HCT116 (cell line): ENCODE measurements around the gene MYO3B. TPM values are rescaled to one million over a fixed set of nuclear protein-coding genes. Genes with fewer than 3 reads are reported as not detected.

Source experiments
- ATAC-seq: fragments of 200-7000 bp; cut with Tn5 transposase; 2 replicates; pipeline ENCODE4 v1.9.1; 2020; ENCODE audit warnings: mild to moderate bottlenecking, moderate library complexity
- BruUV-seq: library from RNA; stranded (reverse); fragments of 400-500 nt; replicated peaks from 2 replicates; lab custom pipeline; 2021; lab: Mats Ljungman, UMichigan
- CTCF ChIA-PET: fragments of 300-600 bp; sonication (Branson Sonifier 250); formaldehyde crosslinking; loops from one replicate; lab custom pipeline; 2021; ENCODE audit warnings: antibody characterized with exemption; lab: Charles Lee
- POLR2A ChIA-PET: fragments of 300-600, 350-600 bp; sonication (Branson Sonifier 250); formaldehyde crosslinking; loops from one replicate; lab custom pipeline; 2021; ENCODE audit warnings: antibody characterized with exemption; lab: Charles Lee
- RAD21 ChIA-PET, 2 experiments: fragments of 300-600 bp; sonication (Branson Sonifier 250); formaldehyde crosslinking; loops; one replicate each; lab custom pipeline; 2023; ENCODE audit warnings: low total read pairs in 2 of 2; ENCODE audit not compliant: uncharacterized antibody in 2 of 2, unreplicated experiment in 2 of 2, low non-redundant PET in 1 of 2; lab: Charles Lee
- DNase-seq: peaks from one replicate; pipeline ENCODE4 v3.0.0-alpha.2; 2010; ENCODE audit warnings: low read depth, low spot score
- H2AFZ ChIP-seq: fragments of 200-600 bp; shearing (Covaris generic), sonication (generic); 2 replicates; pipeline ENCODE4 v1.6.1; 2017; ENCODE audit warnings: low read depth, mixed run types, mixed read lengths, antibody characterized with exemption, low read length; ENCODE audit not compliant: poor library complexity, severe bottlenecking
- H3K27ac ChIP-seq: 2 replicates; pipeline ENCODE4 v1.5.1; 2012; ENCODE audit warnings: low read depth, low read length
- H3K27me3 ChIP-seq: fragments of 200-600 bp; sonication (generic); 2 replicates; pipeline ENCODE4 v1.6.1; 2016; ENCODE audit warnings: mixed run types, low read length, mixed read lengths; ENCODE audit not compliant: insufficient read depth
- H3K36me3 ChIP-seq, 2 experiments: fragments of 200-500 bp in 1 of 2; fragments of 200-600 bp in 1 of 2; sonication (Bioruptor generic) in 1 of 2; sonication (generic) in 1 of 2; 2 replicates each; pipeline versions ENCODE4 v1.5.1 to v1.6.1; 2014 to 2016; ENCODE audit warnings: low read length in 2 of 2, inconsistent platforms in 1 of 2, mixed read lengths in 1 of 2, mixed run types in 1 of 2; ENCODE audit not compliant: insufficient read depth in 2 of 2, control insufficient read depth in 1 of 2
- H3K4me1 ChIP-seq, 2 experiments: fragments of 200-600 bp in 1 of 2; sonication (generic) in 1 of 2; 2 replicates each; pipeline versions ENCODE4 v1.5.1 to v1.6.1; 2012 to 2017; ENCODE audit warnings: low read length in 2 of 2, inconsistent platforms in 1 of 2, mild to moderate bottlenecking in 1 of 2, mixed read lengths in 1 of 2, mixed run types in 1 of 2, moderate library complexity in 1 of 2; ENCODE audit not compliant: insufficient read depth in 2 of 2, control insufficient read depth in 1 of 2
- H3K4me2 ChIP-seq: fragments of 200-600 bp; sonication (generic); 2 replicates; pipeline ENCODE4 v1.6.1; 2017; ENCODE audit warnings: mixed run types, low read length, mixed read lengths
- H3K4me3 ChIP-seq, 2 experiments: fragments of 200-600 bp in 1 of 2; sonication (generic) in 1 of 2; replicated peaks in 1 of 2; 2 replicates each; pipeline ENCODE4 v1.5.1; 2011 to 2016; ENCODE audit warnings: low read length in 2 of 2, control low read depth in 1 of 2, low read depth in 1 of 2, mild to moderate bottlenecking in 1 of 2, mixed read lengths in 1 of 2, mixed run types in 1 of 2
- H3K79me2 ChIP-seq: fragments of 200-600 bp; sonication (generic); 2 replicates; pipeline ENCODE4 v1.6.1; 2017; ENCODE audit warnings: mild to moderate bottlenecking, mixed run types, low read length, moderate library complexity, mixed read lengths; ENCODE audit not compliant: insufficient read depth
- H3K9ac ChIP-seq: fragments of 200-600 bp; sonication (generic); 2 replicates; pipeline ENCODE4 v1.6.1; 2016; ENCODE audit warnings: low read length, mixed read lengths
- H3K9me2 ChIP-seq: fragments of 200-600 bp; sonication (generic), shearing (Covaris generic); 2 replicates; pipeline ENCODE4 v1.6.1; 2017; ENCODE audit warnings: mixed run types, mild to moderate bottlenecking, moderate library complexity; ENCODE audit not compliant: insufficient read depth
- H3K9me3 ChIP-seq, 2 experiments: fragments of 200-500 bp in 1 of 2; fragments of 200-600 bp in 1 of 2; sonication (Bioruptor generic) in 1 of 2; sonication (generic) in 1 of 2; 2 replicates each; pipeline ENCODE4 v1.6.1; 2014 to 2017; ENCODE audit warnings: low read length in 2 of 2, mixed read lengths in 2 of 2, inconsistent platforms in 1 of 2, low read depth in 1 of 2, mild to moderate bottlenecking in 1 of 2, mixed run types in 1 of 2, moderate library complexity in 1 of 2; ENCODE audit not compliant: control insufficient read depth in 1 of 2, insufficient read depth in 1 of 2
- H4K20me1 ChIP-seq: fragments of 200-600 bp; sonication (generic), shearing (Covaris generic); 2 replicates; pipeline ENCODE4 v1.6.1; 2017; ENCODE audit warnings: mixed run types, mild to moderate bottlenecking, moderate library complexity; ENCODE audit not compliant: insufficient read depth
- ELF1 ChIP-seq: IDR thresholded peaks from 2 replicates; pipeline ENCODE4 v1.6.1; 2012; ENCODE audit warnings: low read depth, borderline replicate concordance
- MAX ChIP-seq: IDR thresholded peaks from 2 replicates; pipeline ENCODE4 v1.6.1; 2012
- POLR2AphosphoS5 ChIP-seq: IDR thresholded peaks from 2 replicates; pipeline ENCODE4 v1.6.1; 2011; ENCODE audit warnings: mild to moderate bottlenecking, low read depth, low read length, moderate library complexity
- SIN3A ChIP-seq: IDR thresholded peaks from 2 replicates; pipeline ENCODE4 v1.6.1; 2012; ENCODE audit warnings: low read depth
- intact Hi-C: fragments of 100-400 bp; cut with micrococcal nuclease; formaldehyde crosslinking; loops from 2 replicates; pipeline ENCODE4 v1.10.0; 2022
- total RNA-seq: library from RNA; stranded (reverse); gene quantifications from one replicate; pipeline ENCODE4 v1.2.1, GENCODE V29; 2021; ENCODE audit not compliant: unreplicated experiment
- TF ChIP-seq, protein P1 (sequence below): IDR thresholded peaks from 2 replicates; pipeline ENCODE4 v1.6.1; 2011; ENCODE audit warnings: mild to moderate bottlenecking, low read length, moderate library complexity; ENCODE audit not compliant: insufficient replicate concordance; ENCODE audit errors: extremely low read depth

Gene MYO3B
- total RNA-seq, 1 experiment from 2014 or later = not detected

DNA sequence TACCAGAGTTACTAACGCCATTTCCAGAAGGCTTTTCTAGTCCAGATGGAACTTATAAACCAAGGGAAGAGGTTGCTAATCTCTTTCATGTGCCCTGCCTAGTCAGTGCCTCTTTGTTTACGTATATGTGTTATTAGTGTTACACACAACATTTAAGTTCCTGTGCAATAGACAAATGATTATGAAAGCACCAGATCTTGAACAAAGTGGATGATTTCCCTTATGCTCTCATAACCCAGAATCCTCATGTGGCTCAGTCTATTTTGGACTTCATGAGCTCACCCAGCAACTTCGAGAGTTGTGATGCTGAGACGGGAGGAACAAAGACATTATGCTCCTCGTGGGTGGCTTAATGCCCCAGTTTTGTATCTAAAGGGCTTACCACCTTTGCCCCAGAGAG, 322.8 kb downstream of the MYO3B start:
- Histone ChIP-seq H3K27ac (no peak overlapping the region), H3K9me2 (no peaks in the 10 kb centered on the region), H3K27me3 (no peaks in the 10 kb centered on the region), H2AFZ (no peak overlapping the region), H3K4me2 (no peak overlapping the region), H3K4me1 (no peaks in the 10 kb centered on the region), H3K9me3 (no peaks in the 10 kb centered on the region), H3K4me3 (no peak overlapping the region), H3K9ac (no peak overlapping the region), H3K79me2 (no peaks in the 10 kb centered on the region), H4K20me1 (no peaks in the 10 kb centered on the region), H3K36me3 (no peaks in the 10 kb centered on the region)
- no TSS peak for BruUV-seq
- POLR2A ChIA-PET = no interaction called here
- no peak for TF ChIP-seq ELF1
- intact Hi-C loops = no loop called here
- RAD21 ChIA-PET = no interaction called here
- ATAC-seq (no peak), DNase-seq (no peak)
- CTCF ChIA-PET = no interaction called here

- RAD21 ChIA-PET = no interaction called here
- Histone ChIP-seq H3K27ac (no peak overlapping the region), H3K4me1 (no peaks in the 10 kb centered on the region), H2AFZ (no peak overlapping the region), H3K9me3 (no peaks in the 10 kb centered on the region), H3K36me3 (no peaks in the 10 kb centered on the region), H3K27me3 (no peaks in the 10 kb centered on the region), H3K79me2 (no peaks in the 10 kb centered on the region), H3K4me3 (no peak overlapping the region), H3K9me2 (no peaks in the 10 kb centered on the region), H3K4me2 (no peak overlapping the region), H4K20me1 (no peaks in the 10 kb centered on the region)
- no TSS peak for BruUV-seq
- CTCF ChIA-PET = no interaction called here
- DNase-seq = no peak
- ATAC-seq = no peak
- intact Hi-C loops = no loop called here
- POLR2A ChIA-PET = no interaction called here
- TF ChIP-seq POLR2AphosphoS5 = no peak
- TF ChIP-seq, protein P1, sequence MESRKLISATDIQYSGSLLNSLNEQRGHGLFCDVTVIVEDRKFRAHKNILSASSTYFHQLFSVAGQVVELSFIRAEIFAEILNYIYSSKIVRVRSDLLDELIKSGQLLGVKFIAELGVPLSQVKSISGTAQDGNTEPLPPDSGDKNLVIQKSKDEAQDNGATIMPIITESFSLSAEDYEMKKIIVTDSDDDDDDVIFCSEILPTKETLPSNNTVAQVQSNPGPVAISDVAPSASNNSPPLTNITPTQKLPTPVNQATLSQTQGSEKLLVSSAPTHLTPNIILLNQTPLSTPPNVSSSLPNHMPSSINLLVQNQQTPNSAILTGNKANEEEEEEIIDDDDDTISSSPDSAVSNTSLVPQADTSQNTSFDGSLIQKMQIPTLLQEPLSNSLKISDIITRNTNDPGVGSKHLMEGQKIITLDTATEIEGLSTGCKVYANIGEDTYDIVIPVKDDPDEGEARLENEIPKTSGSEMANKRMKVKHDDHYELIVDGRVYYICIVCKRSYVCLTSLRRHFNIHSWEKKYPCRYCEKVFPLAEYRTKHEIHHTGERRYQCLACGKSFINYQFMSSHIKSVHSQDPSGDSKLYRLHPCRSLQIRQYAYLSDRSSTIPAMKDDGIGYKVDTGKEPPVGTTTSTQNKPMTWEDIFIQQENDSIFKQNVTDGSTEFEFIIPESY = no peak
- no peak for TF ChIP-seq ELF1
- TF ChIP-seq SIN3A = no peak
- TF ChIP-seq MAX = no peak
- TF ChIP-seq, all 23 proteins: peak for 0
- no peak overlapping the region for H3K9ac ChIP-seq
These were observed 323.6 kb downstream of the MYO3B start for GRCh38 chr2:170501421-170502043.
